ENCODE data around the gene MAEA.

The MAEA gene

DNA sequence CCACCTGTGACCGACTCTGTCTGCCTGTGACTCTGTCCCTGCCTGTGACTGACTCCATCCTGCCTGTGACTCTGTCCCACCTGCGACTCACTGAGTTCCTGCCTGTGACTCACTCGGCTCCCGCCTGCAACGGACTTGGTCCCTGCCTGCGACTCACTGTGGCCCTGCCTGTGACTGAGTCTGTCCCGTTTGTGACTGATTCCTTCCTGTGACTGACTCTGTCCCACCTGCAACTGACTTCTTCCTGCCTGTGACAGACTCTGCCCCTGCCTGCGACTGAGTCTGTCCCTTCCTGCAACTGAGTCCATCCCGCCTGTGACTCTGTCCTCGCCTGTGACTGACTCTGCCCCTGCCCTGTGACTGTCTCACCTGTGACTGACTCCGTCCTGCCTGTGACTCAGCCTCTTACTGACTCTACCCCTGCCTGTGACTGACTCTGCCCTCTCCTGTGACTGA is 47.7 kb downstream of the MAEA start:
- DNase-seq: peak in 1 of 5 donors; percentile 33

DNA sequence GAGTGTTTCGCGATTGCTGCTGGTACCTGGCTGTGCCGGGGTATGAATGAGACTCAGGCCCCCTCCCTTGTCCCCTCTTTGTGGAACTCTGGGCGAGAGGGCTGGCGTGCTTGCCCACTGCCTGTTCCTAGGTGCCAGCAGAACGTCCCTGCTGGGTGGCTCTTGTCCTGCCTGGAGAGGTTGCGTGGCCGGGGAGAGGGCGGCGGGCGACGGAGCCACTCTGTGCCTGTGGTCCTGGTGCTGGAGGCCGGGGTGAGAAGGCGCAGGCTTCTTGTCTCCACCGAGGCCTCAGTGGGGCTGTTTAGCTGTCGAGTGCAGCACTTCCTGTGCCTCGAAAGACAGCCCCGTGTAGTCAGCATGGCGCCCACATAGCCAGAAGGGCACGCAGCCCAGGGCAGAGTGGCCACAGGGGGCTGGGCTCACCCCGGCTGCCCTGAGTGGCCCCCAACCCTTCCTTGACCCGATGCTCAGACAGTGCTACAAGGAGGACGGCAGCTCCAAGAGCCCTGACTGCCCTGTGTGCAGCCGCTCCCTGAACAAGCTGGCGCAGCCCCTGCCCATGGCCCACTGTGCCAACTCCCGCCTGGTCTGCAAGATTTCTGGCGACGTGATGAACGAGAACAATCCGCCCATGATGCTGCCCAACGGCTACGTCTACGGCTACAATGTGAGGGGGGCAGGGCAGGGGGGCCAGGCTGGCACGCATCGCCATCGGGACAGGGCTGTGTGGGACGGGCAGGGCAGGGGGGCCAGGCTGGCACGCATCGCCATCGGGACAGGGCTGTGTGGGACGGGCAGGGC is 48.5 kb downstream of the MAEA start:
- DNase-seq: no peak

DNA sequence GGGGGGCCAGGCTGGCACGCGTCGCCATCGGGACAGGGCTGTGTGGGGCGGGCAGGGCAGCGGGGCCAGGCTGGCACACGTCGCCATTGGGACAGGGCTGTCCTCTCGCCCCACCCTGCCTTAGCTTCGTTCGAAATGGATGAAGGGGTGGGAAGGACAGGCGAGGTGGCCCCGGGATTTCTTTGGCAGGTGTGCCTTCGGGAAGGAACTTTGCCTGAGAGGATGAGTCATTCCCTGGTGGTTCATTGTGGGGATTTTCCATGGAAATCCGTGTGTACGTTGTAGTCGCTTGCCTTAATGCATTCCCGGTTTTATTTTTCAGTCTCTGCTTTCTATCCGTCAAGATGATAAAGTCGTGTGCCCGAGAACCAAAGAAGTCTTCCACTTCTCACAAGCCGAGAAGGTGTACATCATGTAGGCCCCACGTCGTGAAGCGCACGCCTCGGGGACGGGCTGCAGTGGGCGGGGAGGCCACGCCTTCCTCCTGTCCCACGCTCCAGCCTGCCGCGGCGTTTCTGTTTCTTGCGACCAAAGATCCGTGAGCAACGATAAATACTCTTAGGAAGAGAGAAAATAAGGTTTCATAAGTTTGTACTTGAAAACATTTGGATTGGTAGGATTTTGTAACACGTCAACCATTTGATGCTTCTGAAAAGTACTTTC is 49.2 kb downstream of the MAEA start:
- no peak for DNase-seq

DNA sequence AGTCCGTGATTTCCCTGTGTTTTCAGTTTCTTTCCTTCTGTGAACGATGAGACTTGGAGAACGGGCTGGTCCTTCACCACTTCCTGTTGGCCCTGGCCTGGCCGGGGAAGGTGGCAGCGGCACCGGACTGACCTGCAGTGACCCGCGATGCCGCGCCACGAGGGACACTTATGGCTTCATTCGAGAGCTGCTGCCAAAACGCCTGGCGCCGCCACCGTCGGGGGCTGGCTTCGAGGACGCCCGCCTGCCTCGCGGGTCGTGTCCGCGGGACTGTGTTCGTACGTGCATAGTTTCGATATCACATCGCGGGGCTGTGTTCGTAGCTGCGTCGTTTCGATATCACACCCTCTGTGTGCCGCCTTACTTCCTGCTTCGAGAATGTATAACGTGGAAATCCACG is 49.8 kb downstream of the MAEA start:
- DNase-seq: no peak

DNA sequence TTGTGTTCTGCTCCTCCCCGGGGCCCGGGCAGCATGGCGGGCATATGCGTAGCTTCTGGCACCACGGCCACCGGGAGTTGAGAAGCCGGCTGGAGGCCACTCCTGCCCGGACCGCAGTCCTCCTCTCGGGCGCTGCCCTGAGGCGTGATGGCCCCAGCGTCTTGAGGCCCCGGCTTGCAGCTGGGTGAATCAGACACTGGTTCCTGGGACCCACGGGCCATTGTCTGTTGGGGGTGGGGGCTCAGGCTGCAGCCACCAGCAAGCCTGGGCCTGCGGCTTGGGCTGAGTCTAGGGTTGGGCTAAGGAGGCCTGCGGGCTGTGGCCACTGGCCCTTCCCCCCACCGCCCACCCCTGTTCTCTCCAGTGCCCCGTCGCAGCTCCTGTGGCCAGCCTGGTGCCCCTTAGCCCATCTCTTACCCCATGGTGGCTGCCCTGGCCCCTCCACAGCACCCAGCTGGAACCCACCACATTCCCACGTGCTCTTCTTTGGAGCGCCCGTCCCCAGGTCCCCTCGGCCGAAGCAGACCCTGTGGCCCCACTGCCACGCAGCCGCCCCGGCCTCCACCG is 50.6 kb downstream of the MAEA start:
- no peak for DNase-seq

DNA sequence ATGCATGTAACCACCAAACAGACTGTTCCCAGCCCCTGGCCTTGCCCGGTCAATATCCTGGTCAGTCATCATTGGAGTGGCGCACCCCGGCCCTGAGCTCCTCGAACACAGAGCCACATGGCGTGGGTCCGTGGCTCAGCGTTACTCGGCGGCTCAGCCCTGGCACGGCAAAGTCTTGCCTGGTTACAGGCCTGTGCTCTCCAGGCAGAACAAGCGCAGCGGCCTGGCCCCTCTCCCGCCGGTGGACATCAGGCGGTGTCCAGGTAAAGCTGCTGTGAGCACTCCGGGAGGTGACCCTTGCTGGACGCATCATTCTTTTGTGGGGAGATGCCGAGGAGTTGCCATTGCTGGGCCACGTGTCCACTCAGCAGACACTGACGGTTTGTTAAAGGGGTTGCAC is 51.2 kb downstream of the MAEA start:
- no peak for DNase-seq

DNA sequence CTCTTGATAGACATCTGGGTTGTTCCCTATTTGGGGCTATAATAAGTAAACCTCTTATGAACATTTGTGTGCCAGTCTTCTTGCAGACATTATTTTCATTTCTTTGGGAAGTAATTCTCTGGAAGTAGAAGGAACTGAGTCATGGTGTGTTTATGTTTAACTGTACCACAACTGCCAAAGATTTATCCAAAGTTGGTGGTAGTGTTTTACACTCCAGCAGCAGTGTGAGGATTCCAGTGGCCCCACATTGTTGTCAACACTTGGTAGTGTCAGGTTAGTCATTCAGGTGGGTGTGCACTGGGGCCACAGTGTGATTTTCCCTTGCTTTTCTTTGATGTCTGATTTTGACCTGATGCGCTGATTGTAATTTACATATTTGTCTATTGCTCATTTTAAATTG is 52.3 kb downstream of the MAEA start:
- DNase-seq: no peak

DNA sequence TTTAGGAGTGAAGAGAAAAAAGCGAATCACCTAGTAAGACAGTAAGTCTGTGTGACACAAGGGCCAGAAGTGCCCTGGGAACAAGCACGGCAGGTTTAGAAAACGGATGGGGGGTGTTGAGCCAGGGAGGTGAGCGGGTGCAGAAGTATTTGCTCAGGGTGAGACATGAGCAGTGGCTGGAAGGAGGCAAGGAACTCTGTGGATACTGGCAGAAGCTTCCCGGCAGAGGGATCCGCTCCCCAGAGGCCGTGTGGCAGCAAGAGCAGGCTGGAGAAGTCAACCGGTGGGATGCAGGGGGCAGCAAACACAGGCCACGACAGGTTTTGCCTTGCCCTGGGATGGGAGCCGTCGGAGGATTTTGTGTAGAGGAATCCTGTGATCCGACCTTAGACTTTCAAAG is 55.0 kb downstream of the MAEA start:
- no peak for DNase-seq

DNA sequence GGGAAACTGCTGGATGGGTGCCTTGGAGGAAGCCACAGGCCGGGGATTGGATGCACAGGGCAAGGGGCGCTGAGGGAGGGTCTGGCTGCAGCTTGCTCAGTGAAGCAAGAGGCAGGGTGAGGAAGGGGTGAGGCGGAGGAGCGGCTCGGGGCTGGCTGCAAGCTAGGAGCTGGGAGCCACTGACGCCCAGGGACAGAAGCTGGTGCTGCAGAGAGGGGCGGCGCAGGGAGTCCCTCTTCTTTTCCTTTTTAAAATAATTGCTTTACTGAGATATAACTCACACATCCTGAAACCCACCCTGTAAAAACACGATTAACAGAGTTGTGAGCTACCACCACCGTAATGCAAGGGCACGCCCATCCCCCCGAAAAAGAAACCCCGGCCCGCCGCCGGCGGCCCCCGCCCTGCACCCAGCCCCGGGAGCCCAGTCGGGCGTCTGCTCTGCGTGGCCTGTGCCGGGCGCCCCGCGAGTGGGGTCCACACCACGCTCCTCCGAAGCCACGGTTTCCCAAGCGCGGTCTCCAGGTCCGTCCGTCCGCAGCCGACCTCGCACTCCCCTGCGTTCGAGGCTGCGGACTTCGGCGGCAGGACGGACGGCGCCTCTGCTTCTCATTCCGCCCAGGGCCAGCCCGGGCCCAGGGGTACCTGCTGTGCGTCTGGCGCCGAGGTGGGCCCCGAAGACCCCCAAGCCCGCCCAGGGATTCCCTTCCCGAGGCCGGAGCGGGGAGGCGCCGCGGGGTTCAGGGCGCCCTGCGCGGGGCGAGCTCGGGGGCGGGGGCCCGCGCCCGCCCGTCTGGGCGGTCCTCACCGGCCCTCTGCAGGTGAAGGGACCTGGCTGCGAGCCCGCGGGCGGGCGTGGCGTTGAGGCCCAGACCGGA is 56.5 kb downstream of the MAEA start:
- DNase-seq: peak in 3 of 5 donors; percentile 30 to 43 (median 39)

DNA sequence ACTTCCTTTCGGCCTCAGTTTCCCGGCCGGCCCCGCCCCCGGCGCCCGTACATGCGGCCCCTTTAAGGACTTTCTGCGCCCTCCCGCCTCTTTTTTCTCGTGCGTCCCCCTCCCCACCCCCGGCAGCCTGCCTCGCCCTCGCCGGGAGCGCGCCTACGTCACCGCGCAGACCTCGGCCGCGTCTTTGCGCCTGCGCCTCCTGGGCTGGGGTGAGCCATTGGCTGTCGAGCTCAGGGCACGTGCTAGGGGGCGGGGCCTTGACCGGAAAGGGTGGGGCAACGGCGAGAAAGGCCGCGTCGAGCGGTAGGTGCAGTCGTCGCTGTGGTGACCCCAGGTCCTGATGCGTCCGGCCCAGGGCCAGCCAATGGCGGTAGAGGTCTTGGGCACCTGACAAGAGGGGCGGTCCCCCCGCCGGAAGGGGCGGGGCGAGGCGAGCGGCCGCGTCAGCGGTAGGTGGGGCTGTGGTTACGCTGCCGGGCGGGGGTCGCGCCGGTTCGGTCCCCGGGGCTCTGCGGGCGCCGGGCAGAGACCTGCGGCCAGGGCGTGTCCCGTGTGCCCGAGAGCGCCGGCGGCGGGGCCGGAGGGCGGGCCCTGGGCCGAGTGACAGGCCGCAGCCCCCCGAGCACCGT is 57.2 kb downstream of the MAEA start, which contains the start of gene UVSSA:
UVSSA (plus strand) TSS at position 428 of the 629 bp plus-strand sequence. CDS start 884 bp downstream, outside the sequence.
- DNase-seq: peak; percentile 100

DNA sequence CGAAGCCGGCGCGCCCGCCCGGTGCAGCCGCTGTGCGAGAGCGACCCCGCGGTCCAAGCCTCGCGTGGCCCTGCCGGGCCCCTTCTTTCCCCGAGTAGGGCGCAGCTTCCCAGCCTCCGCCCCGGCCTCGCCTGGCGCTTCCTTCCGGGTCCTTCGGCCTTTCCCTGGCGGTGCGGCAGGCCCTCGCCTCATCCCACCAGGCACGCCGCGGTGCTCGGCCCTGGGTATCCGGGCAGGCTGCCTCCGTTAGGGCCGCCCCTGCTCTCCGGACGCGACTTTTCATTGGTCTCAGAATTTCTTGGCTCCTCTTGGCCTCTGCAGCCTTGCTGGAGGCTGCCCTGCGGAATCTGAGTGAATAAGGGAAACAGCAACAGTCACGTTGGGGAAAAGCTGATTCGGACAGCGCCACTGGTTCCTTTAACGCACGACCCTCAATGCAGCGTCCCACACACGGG is 57.7 kb downstream of the MAEA start:
- peak in 3 of 5 donors; percentile 20 to 58 (median 22) for DNase-seq

DNA sequence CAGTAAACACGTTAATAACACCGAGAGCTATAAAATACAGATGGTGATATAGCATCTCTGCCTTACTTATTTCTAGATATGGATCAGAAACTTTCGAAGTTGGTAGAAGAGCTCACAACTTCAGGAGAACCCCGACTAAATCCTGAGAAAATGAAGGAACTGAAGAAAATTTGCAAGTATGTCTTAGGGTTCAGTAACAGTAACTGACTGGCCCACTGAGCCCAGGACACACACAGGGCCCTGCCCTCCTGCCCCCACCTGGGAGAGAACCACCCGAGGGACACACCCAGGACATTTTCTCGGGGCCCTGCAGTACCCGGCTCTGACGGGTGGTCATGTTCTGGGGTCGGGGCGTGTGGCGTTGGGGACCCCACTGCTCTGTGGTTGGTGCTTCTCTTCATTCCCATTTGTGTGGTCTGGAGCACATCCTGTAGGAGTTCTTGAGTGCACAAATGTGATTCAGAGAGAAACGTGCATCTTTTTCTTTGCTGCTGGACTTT is 58.4 kb downstream of the MAEA start:
- DNase-seq: no peak

DNA sequence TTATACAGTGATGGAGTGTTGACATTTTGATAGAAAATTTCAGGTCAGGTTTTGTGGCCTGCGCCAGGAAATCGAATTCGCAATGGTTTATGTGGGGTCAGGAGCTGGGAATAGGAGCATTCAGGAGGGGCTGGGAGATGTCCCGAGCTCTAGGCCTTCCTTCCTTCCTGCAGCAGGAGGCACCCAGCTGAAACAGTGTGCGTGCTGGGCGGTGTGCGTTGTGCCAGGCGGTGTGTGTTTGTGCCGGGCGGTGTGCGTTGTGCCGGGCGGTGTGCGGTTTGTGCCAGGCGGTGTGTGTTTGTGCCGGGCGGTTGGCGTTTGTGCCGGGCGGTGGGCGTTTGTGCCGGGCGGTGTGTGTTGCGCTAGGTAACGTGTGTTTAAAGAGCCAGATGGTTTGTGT is 59.1 kb downstream of the MAEA start:
- DNase-seq: no peak

DNA sequence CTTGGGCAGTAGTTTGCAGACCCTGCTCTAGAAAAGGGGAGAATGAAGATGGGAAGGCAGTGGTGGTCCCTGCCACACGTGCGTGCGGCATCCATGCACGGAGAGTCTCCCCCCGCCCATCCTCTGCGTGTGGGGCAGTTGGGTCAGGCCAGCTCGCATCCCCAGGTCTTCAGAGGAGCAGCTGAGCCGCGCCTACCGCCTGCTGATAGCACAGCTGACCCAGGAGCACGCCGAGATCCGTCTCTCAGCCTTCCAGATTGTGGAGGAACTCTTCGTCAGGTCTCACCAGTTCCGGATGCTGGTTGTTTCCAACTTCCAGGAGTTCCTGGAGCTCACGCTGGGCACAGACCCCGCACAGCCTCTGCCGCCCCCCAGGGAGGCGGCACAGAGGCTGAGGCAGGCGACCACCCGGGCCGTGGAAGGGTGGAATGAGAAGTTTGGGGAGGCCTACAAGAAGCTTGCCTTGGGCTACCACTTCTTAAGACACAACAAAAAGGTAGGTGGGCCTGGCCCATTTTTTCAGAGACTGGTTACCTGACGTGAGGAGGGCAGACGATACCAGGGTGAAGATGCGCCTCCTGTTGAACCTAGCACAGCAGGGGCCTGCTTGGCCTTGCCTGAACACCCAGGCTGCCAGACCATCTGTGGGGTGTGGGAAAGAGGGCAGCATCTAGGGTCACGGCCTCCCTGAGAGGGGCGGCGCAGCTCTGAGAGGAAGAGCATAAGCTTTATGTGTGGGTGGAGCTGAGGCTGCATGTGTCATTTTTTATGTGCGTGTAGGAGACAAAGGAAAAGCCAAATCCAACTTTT is 59.9 kb downstream of the MAEA start:
- no peak for DNase-seq

DNA sequence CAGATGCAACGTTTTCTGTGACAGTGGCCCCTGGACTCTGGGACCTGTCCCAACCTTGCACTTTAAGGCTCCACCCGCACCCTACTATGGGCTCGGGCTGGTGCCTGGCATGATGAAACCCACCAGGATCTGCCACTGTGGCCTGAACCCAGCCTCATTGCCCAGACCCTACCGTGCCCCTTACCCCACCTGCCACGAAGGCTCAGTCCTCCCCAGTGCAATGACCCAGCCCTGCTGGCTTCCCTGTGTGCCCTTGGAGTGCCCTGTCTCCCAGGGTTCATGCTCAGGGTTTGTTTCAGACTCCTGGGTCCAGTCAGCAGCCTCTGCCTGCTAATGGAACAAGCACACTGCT is 60.5 kb downstream of the MAEA start:
- no peak for DNase-seq

DNA sequence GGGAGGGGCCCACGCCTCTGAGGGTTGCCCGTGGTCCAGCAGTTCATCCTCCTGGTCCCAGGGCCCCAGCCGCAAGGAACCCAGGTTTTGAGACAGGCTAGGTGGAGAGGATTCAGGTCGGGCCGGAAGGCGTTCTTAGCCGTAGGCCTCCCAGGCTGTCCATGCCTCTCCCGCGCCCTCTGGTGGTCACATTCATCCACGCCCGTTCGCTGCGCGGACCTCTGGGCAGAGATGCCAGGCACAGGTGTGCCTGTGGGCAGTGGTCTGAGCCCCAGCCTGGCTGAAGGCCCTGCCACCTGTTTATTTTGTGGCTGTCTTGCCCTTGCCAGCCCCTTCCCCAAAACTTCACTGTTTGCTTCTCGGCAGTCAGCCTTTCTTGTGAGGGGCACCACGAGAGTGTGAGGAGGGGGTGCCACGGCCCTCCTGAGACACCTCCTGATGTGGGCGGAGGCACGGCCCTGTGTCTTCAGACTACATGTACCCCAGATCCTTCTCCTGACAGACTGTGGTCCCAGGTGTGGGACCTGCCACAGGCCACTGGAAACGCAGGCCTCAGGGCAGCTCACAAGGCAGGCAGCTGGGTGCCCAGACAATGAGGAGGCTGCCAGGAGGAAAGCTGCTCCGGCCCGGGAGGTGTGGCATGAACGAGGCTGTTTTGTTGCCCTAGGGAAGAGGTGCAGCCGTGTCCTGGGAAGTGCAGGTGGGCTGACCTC is 62.3 kb downstream of the MAEA start:
- peak; percentile 75 to 89 (median 84) for DNase-seq

DNA sequence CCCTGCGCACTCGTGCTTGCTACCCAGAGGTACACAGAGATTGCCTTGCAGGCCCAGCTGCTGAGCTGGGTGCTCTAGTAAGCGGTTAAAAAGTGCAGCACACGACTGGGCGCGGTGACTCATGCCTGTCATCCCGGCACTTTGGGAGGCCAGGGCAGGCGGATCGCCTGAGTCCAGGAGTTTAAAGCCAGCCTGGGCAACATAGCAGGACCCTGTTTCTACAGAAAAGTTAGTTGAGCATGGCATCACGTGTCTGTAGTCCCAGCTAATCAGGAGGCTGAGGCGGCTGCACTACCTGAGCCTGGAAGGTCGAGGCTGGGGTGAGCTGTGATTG is 62.8 kb downstream of the MAEA start:
- no peak for DNase-seq

DNA sequence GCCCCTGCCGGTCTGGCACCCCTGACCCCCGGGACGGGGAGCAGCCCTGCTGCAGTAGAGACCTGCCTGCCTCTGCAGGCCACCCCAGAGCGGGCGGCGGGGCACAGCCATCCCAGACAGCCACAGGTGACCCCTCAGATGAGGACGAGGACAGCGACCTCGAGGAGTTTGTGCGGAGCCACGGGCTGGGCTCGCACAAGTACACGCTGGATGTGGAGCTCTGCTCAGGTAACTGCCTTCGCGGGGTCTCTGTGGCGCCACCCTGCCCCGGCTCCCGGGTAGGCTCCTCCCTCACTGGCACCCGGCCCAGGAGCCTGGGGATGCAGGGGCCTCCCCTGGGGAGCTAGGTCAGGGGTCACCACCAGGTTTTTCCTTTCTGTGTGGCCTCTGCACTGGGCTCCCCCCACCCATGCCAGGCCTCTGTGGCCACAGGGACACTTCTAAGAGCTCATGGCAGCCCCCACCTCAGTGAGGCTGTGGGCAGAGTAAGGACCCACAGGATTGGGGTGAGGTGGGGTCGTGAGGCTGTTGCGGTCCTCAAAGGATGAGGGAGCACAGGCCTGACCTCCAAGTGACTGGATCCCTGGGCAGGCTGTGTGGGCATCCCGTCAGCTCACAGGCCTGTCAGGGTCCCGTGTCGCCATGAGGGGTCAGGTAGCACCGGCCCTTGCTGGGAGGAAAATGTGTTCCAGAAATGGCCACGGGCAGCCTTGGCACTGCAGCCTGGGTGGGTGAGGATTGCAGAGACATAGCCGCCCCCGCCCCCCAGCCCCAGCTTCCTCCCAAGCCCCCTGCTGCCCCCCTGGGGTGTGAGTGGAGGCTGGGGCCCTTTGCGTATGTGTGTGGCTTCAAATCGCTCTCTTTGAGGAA is 63.7 kb downstream of the MAEA start:
- no peak for DNase-seq

DNA sequence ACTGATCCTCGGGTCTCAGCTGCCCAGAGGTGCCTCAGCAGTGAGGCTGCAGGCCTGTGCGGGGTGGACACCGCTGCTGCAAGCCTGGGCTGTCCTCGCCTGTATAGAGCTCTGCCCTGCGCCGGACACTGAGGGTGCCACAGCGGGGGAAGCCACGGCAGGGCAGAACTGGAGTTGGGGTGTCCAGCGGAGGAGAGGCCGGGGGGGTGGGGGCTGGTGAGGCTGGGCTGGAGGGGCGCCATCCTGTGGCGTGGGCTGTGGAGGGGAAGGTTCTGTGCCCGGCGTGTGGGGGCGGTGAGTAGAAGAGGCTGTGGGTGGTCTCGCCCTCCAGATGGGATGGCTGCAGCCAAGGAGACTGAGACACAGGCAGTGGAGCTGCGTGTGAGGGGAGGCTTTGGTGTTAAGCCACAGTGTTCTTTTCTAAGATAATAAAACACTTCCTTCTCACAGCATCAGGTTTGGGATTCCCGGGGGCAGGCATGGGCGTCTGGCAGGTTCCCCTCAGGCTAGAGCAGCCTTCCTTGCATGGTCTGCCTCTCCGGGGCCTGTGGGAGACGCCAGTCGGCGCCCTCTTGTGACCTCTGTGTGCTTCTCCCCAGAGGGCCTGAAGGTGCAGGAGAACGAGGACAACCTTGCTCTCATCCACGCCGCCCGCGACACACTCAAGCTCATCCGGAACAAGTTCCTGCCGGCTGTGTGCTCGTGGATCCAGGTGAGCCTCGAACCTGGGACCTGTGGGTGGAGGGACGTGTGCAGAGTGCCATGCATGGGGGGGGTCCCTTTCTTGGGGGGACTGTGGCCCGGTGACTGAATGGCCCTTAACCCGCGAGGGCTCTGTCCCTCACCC is 64.7 kb downstream of the MAEA start:
- DNase-seq: no peak
